ENCODE data around the gene RAP1GDS1.

RAP1GDS1 gene

GRCh38 chr4:98338761-98339438, 77.7 kb downstream of the RAP1GDS1 start:
- ChIA-PET POLR2A (ENCODE audit: low non-redundant PET) (no interaction called here), CTCF (no interaction called here)
- TF ChIP-seq, protein P1, sequence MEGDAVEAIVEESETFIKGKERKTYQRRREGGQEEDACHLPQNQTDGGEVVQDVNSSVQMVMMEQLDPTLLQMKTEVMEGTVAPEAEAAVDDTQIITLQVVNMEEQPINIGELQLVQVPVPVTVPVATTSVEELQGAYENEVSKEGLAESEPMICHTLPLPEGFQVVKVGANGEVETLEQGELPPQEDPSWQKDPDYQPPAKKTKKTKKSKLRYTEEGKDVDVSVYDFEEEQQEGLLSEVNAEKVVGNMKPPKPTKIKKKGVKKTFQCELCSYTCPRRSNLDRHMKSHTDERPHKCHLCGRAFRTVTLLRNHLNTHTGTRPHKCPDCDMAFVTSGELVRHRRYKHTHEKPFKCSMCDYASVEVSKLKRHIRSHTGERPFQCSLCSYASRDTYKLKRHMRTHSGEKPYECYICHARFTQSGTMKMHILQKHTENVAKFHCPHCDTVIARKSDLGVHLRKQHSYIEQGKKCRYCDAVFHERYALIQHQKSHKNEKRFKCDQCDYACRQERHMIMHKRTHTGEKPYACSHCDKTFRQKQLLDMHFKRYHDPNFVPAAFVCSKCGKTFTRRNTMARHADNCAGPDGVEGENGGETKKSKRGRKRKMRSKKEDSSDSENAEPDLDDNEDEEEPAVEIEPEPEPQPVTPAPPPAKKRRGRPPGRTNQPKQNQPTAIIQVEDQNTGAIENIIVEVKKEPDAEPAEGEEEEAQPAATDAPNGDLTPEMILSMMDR (conservative IDR thresholded peaks at IDR 0.05; ENCODE audit: low read depth), result no peak
- no peak overlapping the region for H3K27ac ChIP-seq
- DNase-seq (ENCODE audit: low spot score), result no peak

GRCh38 chr4:98341309-98341708, 80.1 kb downstream of the RAP1GDS1 start:
- DNase-seq (ENCODE audit: low spot score), result no peak
- POLR2A ChIA-PET (ENCODE audit: low non-redundant PET), result no interaction called here
- H3K27ac ChIP-seq, result no peak overlapping the region
- CTCF ChIA-PET, result no interaction called here
- TF ChIP-seq, protein P1 (conservative IDR thresholded peaks at IDR 0.05; ENCODE audit: low read depth), result no peak

DNA sequence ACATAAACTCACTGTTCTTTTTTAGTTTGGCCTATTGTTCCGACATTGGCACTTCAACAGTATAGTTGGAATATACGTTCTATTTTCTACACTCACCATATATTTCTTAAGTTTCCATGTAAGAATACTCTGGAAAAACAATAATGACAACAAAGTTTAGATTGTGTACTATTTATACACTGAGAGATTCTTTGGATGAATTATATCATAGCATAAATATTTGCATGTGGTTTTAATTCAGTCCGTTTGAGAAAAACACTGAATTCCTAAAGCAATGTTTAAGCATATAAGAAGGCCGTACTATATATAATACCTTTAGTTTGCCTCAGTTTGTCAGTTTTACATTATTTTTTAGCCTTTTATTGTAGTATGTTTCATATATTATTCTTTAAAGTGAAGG, 82.4 kb downstream of the RAP1GDS1 start:
- POLR2A ChIA-PET (ENCODE audit: low non-redundant PET), result no interaction called here

GRCh38 chr4:98345838-98346237, 84.7 kb downstream of the RAP1GDS1 start:
- ChIA-PET CTCF (interaction anchor here (1.4 kb wide), 1 partner anchor 9 kb away, joined by 6 read pairs; no protein-coding TSS in a partner anchor), POLR2A (ENCODE audit: low non-redundant PET) (no interaction called here)
- TF ChIP-seq, protein P1 (conservative IDR thresholded peaks at IDR 0.05; ENCODE audit: low read depth), result no peak
- no peak for DNase-seq (ENCODE audit: low spot score)
- H3K27ac ChIP-seq, result no peak overlapping the region

More for the DNA sequence above, 82.4 kb downstream of the RAP1GDS1 start:
- CTCF ChIA-PET, result no interaction called here
- no peak overlapping the region for H3K27ac ChIP-seq
- TF ChIP-seq, protein P1 (conservative IDR thresholded peaks at IDR 0.05; ENCODE audit: low read depth), result no peak
- DNase-seq (ENCODE audit: low spot score), result no peak

- TF ChIP-seq, protein P1 (conservative IDR thresholded peaks at IDR 0.05; ENCODE audit: low read depth), result no peak
Observed at GRCh38 chr4:98352396-98352795, 91.2 kb downstream of the RAP1GDS1 start.

GRCh38 chr4:98352940-98353339, 91.8 kb downstream of the RAP1GDS1 start:
- ChIA-PET CTCF (no interaction called here), POLR2A (ENCODE audit: low non-redundant PET) (no interaction called here)
- DNase-seq (ENCODE audit: low spot score), result no peak
- TF ChIP-seq, protein P1 (conservative IDR thresholded peaks at IDR 0.05; ENCODE audit: low read depth), result no peak
- no peak overlapping the region for H3K27ac ChIP-seq

More at GRCh38 chr4:98352396-98352795, 91.2 kb downstream of the RAP1GDS1 start:
- no peak for DNase-seq (ENCODE audit: low spot score)
- H3K27ac ChIP-seq, result no peak overlapping the region
- ChIA-PET POLR2A (ENCODE audit: low non-redundant PET) (no interaction called here), CTCF (no interaction called here)

All from RWPE1 (cell line).